GM10266 (cell line): ENCODE results near the gene MNS1.
"Not testable (repeated sequence)": the region's sequence is repeated elsewhere in the genome, so short reads cannot be mapped to it uniquely, and the experiment has no call there.

Source experiments
- DNase-seq: peaks from one replicate; pipeline ENCODE4 v3.0.0; 2012; ENCODE audit errors: extremely low spot score
- TF ChIP-seq, protein P1 (sequence below): IDR thresholded peaks from 2 replicates; pipeline ENCODE4 v1.5.1; 2012; ENCODE audit warnings: mild to moderate bottlenecking, low read depth; ENCODE audit not compliant: control insufficient read depth, insufficient read depth; ENCODE audit errors: missing control alignments

MNS1 gene

DNA sequence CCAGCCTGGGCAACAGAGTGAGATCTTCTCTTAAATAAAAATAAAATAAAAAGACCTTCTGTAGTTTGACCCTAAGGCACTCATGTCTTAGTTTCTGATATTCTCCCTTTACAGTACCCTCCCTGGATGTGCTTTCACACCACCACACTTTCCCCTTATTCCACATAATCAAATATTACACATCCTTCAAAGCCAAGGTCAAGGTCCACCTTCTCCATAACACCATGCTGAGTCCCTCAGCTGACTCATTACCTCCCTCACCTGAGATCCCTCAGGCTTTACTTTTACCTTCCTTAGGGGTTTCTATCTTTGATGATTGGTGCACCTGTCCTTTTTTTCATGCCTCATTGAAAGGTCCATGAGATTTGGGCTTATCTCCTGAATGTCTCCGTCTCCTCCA lies 25.5 kb upstream of the MNS1 start:
- TF ChIP-seq, protein P1, sequence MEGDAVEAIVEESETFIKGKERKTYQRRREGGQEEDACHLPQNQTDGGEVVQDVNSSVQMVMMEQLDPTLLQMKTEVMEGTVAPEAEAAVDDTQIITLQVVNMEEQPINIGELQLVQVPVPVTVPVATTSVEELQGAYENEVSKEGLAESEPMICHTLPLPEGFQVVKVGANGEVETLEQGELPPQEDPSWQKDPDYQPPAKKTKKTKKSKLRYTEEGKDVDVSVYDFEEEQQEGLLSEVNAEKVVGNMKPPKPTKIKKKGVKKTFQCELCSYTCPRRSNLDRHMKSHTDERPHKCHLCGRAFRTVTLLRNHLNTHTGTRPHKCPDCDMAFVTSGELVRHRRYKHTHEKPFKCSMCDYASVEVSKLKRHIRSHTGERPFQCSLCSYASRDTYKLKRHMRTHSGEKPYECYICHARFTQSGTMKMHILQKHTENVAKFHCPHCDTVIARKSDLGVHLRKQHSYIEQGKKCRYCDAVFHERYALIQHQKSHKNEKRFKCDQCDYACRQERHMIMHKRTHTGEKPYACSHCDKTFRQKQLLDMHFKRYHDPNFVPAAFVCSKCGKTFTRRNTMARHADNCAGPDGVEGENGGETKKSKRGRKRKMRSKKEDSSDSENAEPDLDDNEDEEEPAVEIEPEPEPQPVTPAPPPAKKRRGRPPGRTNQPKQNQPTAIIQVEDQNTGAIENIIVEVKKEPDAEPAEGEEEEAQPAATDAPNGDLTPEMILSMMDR, result no peak
- no peak for DNase-seq

DNA sequence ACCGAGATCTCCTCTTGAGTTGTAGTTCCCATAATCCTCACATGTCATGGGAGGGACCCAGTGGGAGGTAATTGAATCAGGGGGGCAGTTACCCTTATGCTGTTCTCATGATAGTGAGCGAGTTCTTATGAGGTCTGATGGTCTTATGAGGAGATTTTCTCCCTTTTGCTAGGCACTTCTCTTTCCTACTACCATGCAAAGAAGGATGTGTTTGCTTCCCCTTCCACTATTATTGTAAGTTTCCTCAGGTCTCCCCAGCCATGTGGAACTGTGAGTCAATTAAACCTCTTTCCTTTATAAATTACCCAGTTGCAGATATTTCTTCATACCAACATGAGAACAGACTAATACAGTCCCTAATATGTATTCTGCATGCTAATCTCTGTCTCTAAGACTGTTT lies 21.3 kb upstream of the MNS1 start:
- not testable (repeated sequence) for DNase-seq

DNA sequence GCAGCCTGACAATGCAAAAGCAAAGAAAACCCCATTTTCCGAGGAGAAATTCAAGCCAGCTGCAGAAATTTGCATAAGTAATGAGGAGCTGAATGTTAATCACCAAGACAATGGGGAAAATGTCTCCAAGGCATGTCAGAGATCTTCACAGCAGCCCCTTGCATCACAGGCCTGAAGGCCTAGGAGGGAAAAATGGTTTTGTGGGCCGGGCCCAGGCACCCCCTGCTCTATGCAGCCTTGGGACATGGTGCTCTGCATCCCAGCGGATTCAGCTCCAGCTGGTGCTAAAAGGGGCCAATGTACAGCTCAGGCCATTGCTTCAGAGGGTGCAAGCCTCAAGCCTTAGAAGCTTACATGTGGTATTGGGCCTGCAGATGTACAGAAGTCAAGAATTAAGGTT lies 20.5 kb upstream of the MNS1 start:
- not testable (repeated sequence) for DNase-seq

DNA sequence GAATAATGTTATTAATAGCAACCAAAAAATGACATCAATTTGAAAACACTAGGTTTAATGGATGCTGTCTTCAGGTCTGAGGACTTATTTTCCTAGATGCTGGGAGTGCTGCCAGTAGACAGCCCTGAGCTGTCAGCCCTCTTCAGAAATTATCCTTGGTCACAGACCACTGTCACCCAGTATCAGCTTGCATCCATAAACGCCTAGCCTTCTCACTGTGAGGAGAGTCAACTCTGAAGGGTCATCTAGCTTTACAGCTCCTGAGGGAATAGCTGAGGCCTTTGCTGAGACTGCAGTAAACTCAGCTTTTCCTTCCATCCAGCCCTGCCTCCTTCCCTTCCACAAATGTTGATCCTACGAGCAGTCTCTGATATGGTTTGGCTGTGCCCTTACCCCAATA lies 19.4 kb upstream of the MNS1 start:
- DNase-seq, result no peak
- TF ChIP-seq, protein P1, result no peak

DNA sequence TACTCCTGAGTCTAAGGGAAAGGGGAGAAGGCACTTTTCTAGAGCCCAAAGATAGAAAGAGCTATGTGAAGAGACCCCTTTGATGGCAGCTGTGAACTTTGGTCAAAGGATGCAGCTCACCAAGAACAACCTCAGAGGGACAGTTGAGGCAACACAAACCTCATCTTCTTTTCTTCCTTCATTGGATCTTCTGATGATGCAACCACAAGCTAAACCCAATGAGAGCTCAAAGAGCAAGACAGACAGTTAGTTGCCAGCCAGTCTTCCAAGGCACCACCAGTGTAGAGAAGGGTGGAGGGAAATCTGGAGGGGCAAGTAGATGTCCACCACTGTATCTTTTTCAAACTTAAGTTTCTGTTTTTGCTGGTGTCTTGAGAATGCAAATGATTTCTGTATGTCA lies 10.4 kb upstream of the MNS1 start:
- TF ChIP-seq, protein P1, result no peak
- DNase-seq, result no peak

DNA sequence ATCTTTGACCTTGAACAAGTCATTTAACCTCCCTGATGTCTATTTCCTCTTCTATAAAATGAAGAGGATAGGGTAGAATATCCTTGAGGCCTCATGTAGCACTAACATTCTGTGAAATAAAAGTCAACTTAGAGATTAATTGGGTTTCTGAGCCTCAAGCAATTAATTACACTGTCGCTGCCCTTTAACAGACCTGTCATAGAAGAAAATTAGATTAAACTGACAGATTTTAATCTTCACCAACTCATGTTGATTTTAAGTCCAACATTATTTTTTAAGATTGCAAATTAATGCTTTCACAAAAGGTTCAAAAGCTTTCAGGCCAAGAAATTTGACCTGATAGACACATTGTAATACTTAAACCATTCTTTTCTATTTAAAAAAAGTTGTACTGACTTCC lies 8.1 kb upstream of the MNS1 start:
- DNase-seq, result no peak
- TF ChIP-seq, protein P1, result no peak

DNA sequence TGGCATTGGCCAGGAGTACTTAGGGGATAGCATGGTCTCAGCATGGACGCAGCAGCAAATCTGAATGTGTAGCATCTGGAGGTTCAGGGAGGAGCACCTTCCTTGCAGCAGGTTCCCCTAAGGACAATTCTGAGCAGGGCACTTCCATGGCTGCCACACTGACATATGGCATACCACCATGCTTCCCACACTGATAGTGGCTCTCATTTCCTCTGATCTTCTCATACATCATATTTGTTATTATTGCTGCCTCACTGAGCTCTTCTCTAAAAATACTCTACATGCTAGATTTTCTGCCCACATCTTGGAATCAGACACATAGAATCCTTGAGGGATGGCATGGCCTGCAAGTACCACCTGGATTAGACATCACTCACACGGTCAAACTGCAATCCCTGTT lies 7.3 kb upstream of the MNS1 start:
- TF ChIP-seq, protein P1, result no peak
- no peak for DNase-seq

DNA sequence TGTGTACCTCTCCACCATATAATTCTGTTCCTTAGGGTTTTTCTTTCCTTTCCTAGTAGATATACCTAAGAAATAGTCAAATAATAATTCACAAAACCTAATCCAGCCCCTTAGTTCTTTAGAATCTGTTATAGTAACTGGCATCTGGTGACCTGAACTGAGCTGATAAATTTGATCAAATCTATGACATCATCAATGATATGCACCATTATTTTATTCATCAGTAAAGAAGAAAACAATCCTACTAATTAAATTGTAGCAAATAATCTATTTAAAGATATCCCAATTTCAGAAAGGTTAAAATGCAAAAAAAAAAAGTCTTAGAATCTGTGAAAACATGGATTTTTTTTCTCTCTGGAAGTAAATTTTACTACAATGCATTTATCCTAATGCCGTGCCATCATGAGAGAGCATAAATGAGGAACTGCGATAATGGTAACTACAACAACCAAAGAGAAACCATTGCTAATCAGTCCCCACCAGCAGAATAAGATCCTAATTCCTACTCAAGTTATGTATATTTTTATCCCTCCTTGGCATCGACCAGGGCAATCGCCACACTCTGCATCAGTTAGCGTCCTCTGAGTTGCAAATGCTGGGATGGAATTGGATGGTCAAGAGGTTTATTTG lies 6.6 kb upstream of the MNS1 start:
- DNase-seq, result no peak
- TF ChIP-seq, protein P1, result no peak
